B cell (primary cell): ENCODE measurements around the gene FOXO3.

Experiments used
- CTCF ChIP-seq: fragments of 200-600 bp; IDR thresholded peaks from one replicate; pipeline ENCODE4 v1.8.0; 2022; ENCODE audit warnings: antibody characterized with exemption, mild to moderate bottlenecking
- EZH2 ChIP-seq: IDR thresholded peaks from 2 replicates; pipeline ENCODE4 v1.6.1; 2012; ENCODE audit warnings: borderline replicate concordance, low read depth, mild to moderate bottlenecking, moderate library complexity, low read length; ENCODE audit not compliant: insufficient read depth, poor library complexity, severe bottlenecking

- TF ChIP-seq CTCF (no peak), EZH2 (no peak)
These were observed 149.3 kb downstream of the FOXO3 start for GRCh38 chr6:108710030-108710429.
